ENCODE results near the gene NME9.

The NME9 gene

GRCh38 chr3:138360869-138361525 is 31.3 kb upstream of the NME9 start:
- H3K4me1 ChIP-seq = peaks cover 0 to 53% (median 20%) of the 10 kb centered on the region in 4 donors
- H3K27me3 ChIP-seq = no peaks in the 10 kb centered on the region
- no peaks in the 10 kb centered on the region for H3K9me3 ChIP-seq
- TF ChIP-seq, protein P1, sequence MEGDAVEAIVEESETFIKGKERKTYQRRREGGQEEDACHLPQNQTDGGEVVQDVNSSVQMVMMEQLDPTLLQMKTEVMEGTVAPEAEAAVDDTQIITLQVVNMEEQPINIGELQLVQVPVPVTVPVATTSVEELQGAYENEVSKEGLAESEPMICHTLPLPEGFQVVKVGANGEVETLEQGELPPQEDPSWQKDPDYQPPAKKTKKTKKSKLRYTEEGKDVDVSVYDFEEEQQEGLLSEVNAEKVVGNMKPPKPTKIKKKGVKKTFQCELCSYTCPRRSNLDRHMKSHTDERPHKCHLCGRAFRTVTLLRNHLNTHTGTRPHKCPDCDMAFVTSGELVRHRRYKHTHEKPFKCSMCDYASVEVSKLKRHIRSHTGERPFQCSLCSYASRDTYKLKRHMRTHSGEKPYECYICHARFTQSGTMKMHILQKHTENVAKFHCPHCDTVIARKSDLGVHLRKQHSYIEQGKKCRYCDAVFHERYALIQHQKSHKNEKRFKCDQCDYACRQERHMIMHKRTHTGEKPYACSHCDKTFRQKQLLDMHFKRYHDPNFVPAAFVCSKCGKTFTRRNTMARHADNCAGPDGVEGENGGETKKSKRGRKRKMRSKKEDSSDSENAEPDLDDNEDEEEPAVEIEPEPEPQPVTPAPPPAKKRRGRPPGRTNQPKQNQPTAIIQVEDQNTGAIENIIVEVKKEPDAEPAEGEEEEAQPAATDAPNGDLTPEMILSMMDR (IDR thresholded peaks at IDR 0.05) = no peak
- no peak overlapping the region for H3K4me3 ChIP-seq
- intact Hi-C loops (cut with DNase I; ENCODE audit: low total_unique reads) = no loop called here
- H3K27ac ChIP-seq = no peak overlapping the region
- peak in 1 of 2 donors; percentile 32 for DNase-seq
- H3K36me3 ChIP-seq = no peaks in the 10 kb centered on the region

DNA sequence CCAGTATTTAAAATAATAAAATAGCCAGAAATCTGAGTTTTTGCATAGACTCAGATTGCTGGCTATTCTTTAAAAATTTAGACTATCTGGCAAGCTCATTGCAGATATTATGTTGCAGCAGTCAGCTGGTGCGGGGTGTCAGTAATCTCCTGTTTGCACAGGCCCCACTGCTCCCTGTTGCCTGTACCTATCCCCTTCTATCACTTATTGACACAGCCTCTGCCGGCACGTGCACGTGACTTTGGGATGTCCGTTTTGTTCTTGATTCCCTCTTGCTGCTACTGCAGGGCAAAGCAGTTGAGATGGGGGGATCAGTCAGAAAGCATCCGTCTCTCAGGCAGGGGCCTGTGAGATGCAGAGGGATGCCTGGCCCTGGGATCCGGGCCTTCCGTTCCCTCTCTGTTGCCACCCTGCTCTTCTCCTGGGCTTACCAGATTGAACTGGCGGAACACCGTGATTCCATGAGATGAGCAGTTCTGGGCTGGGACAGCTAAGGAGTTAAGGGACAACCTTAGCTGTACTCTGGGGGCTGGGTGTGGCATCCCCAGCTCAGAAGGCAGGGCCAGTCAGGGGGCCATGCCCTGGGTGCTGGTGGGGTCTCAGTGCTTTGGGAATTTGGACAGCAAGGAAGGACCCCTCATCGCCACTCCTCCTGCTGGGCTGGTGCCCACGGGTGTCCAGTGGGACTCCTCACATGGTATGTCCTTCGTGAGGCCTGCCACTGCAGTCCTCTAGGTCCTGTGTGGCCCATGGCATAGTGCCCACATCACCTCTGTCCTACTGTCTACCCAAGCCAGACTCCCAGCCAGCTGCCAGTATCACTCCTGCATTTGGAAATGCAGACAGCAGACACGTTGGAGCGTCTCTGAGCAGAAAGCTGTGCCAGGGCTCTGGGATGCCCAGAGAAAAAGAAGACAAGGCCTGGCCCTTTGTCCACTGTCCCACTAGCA is 30.5 kb upstream of the NME9 start:
- intact Hi-C loops (cut with DNase I; ENCODE audit: low total_unique reads) = no loop called here
- TF ChIP-seq, protein P1 (IDR thresholded peaks at IDR 0.05) = no peak
- H3K27me3 ChIP-seq = no peaks in the 10 kb centered on the region
- peaks cover 0 to 52% (median 20%) of the 10 kb centered on the region in 4 donors for H3K4me1 ChIP-seq
- no peak overlapping the region for H3K27ac ChIP-seq
- H3K36me3 ChIP-seq = no peaks in the 10 kb centered on the region
- H3K9me3 ChIP-seq = no peaks in the 10 kb centered on the region
- DNase-seq = peak in 1 of 2 donors; percentile 61
- no peak overlapping the region for H3K4me3 ChIP-seq

GRCh38 chr3:138359148-138359918 is 29.7 kb upstream of the NME9 start:
- TF ChIP-seq, protein P1 (IDR thresholded peaks at IDR 0.05) = no peak
- Histone ChIP-seq H3K27ac (no peak overlapping the region), H3K27me3 (no peaks in the 10 kb centered on the region), H3K4me1 (peaks cover 0 to 52% (median 20%) of the 10 kb centered on the region in 4 donors), H3K9me3 (no peaks in the 10 kb centered on the region), H3K4me3 (no peak overlapping the region), H3K36me3 (no peaks in the 10 kb centered on the region)
- intact Hi-C loops (cut with DNase I; ENCODE audit: low total_unique reads) = no loop called here
- DNase-seq = peak in 1 of 2 donors; percentile 17

- Histone ChIP-seq H3K4me1 (peaks cover 0 to 44% (median 27%) of the 10 kb centered on the region in 4 donors), H3K36me3 (no peaks in the 10 kb centered on the region), H3K27me3 (no peaks in the 10 kb centered on the region), H3K4me3 (no peak overlapping the region), H3K9me3 (no peaks in the 10 kb centered on the region), H3K27ac (peak overlapping the region; percentile 27 to 31)
- peak in 1 of 2 donors; percentile 33 for DNase-seq
- intact Hi-C loops (cut with DNase I; ENCODE audit: low total_unique reads) = no loop called here
- TF ChIP-seq, protein P1 (IDR thresholded peaks at IDR 0.05) = no peak
These were observed 27.2 kb upstream of the NME9 start for GRCh38 chr3:138356730-138357405.

- peaks cover 0 to 41% (median 39%) of the 10 kb centered on the region in 4 donors for H3K4me1 ChIP-seq
- intact Hi-C loops (cut with DNase I; ENCODE audit: low total_unique reads) = no loop called here
- no peaks in the 10 kb centered on the region for H3K9me3 ChIP-seq
- TF ChIP-seq, protein P1 (IDR thresholded peaks at IDR 0.05) = no peak
- no peaks in the 10 kb centered on the region for H3K27me3 ChIP-seq
- DNase-seq = no peak
- H3K27ac ChIP-seq = no peak overlapping the region
- H3K4me3 ChIP-seq = no peak overlapping the region
- H3K36me3 ChIP-seq = no peaks in the 10 kb centered on the region
These were observed 25.4 kb upstream of the NME9 start for GRCh38 chr3:138355071-138355470.

All from tibial artery (tissue), 4 donors.